Measurements from ENCODE around the gene LPGAT1. TPM values are rescaled to one million over a fixed set of nuclear protein-coding genes. Genes with fewer than 3 reads are reported as not detected.

Gene LPGAT1
- total RNA-seq, 2 donors from 2014 or later: 23.1 to 28.3 TPM

- no peak overlapping the region for H3K27ac Mint-ChIP-seq
- ATAC-seq (replicated peaks in 1 of 2) (peak; percentile 32 to 41), DNase-seq (no peak)
- H3K36me3 Mint-ChIP-seq (ENCODE audit: insufficient read depth in 2 of 2): no peaks in the 10 kb centered on the region
- H3K9me3 Mint-ChIP-seq: no peaks in the 10 kb centered on the region
- peaks cover 34% of the 10 kb centered on the region for H3K4me1 Mint-ChIP-seq (ENCODE audit: low read depth)
- H3K27me3 Mint-ChIP-seq (ENCODE audit: low read depth): no peaks in the 10 kb centered on the region
- peak overlapping the region in 1 of 2 donors; percentile 14 for H3K4me3 Mint-ChIP-seq
Observed at GRCh38 chr1:211842518-211842917, 12.0 kb upstream of the LPGAT1 start.

- H3K4me3 Mint-ChIP-seq: peak overlapping the region; percentile 28 to 37
- H3K4me1 Mint-ChIP-seq (ENCODE audit: low read depth): peaks cover 46% of the 10 kb centered on the region
- H3K9me3 Mint-ChIP-seq: no peaks in the 10 kb centered on the region
- no peaks in the 10 kb centered on the region for H3K27me3 Mint-ChIP-seq (ENCODE audit: low read depth)
- DNase-seq (peak in 1 of 2 donors; percentile 4), ATAC-seq (replicated peaks in 1 of 2) (peak; percentile 41 to 68)
- no peaks in the 10 kb centered on the region for H3K36me3 Mint-ChIP-seq (ENCODE audit: insufficient read depth in 2 of 2)
- peak overlapping the region; percentile 39 for H3K27ac Mint-ChIP-seq
Observed at GRCh38 chr1:211839106-211839505, 8.5 kb upstream of the LPGAT1 start.

GRCh38 chr1:211833174-211833820 lies 2.7 kb upstream of the LPGAT1 start:
- peaks cover 57% of the 10 kb centered on the region for H3K4me1 Mint-ChIP-seq (ENCODE audit: low read depth)
- ATAC-seq (replicated peaks in 1 of 2) (peak; percentile 25 to 33), DNase-seq (peak; percentile 17 to 29)
- peak overlapping the region; percentile 7 for H3K27ac Mint-ChIP-seq
- no peaks in the 10 kb centered on the region for H3K9me3 Mint-ChIP-seq
- H3K36me3 Mint-ChIP-seq (ENCODE audit: insufficient read depth in 2 of 2): peaks cover 3% of the 10 kb centered on the region in 2 donors
- no peaks in the 10 kb centered on the region for H3K27me3 Mint-ChIP-seq (ENCODE audit: low read depth)
- H3K4me3 Mint-ChIP-seq: peak overlapping the region; percentile 52 to 56

DNA sequence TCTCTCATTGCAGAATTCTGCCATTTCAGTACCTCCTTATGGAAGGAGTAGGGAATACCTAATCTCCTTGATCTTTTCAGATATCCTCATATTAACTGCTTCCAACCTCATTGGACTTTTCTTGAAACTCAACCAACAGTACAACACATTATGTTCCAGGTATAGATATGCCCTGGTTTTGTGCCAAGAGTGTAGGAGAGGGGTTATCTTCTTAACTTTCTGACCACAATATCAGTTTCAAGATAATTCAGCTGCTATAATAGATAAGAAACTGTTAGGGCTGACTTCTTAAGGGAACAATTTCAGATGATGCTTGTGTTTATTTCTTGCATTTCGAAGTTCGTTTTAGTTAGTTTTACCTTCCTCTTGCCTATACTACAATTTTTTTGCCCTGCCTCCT lies 2.1 kb upstream of the LPGAT1 start:
- Mint-ChIP-seq H3K27ac (peak overlapping the region; percentile 7), H3K4me3 (peak overlapping the region; percentile 52 to 56), H3K4me1 (ENCODE audit: low read depth) (peaks cover 61% of the 10 kb centered on the region), H3K27me3 (ENCODE audit: low read depth) (no peaks in the 10 kb centered on the region), H3K36me3 (ENCODE audit: insufficient read depth in 2 of 2) (peaks cover 3% of the 10 kb centered on the region in 2 donors), H3K9me3 (no peaks in the 10 kb centered on the region)
- DNase-seq: no peak
- no peak for ATAC-seq (replicated peaks in 1 of 2)

DNA sequence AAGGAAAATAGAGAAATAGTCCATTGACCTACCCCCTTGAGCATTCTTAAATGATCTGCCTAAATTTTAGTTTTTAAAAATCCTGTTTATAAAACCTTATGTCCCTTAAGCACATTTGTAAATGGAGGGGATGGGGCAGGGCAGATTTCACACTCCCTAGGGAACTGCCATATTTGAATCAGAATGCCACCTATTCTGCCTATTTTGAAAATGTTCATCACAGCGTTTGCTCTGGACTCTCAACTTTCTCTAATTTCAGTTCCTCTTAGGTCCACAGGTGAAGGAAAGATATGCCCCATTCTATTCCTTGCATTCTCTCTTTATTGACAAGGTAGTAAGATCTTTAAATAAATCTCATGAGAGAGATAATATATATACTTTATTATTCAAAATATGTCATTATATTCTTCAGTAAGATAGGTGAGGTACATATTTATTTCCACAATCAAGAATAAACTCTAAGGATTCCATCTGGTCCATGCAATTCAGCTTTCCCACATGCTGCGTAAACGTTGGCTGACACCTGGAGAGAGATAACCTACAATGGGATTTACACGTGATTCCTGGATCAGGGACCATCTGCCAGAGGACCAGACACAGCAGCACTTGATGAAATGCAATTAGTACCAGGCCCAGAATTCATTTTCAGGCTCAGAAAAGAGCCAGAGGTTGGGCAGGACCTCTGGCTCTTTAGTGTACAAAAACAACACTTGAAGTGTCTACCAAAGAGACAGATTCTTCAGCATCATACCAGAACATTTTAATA lies 1.2 kb upstream of the LPGAT1 start:
- Mint-ChIP-seq H3K4me1 (ENCODE audit: low read depth) (peaks cover 70% of the 10 kb centered on the region), H3K9me3 (no peaks in the 10 kb centered on the region), H3K36me3 (ENCODE audit: insufficient read depth in 2 of 2) (peaks cover 3% of the 10 kb centered on the region in 2 donors), H3K27me3 (ENCODE audit: low read depth) (no peaks in the 10 kb centered on the region), H3K4me3 (peak overlapping the region; percentile 90 to 95), H3K27ac (no peak overlapping the region)
- no peak for DNase-seq
- no peak for ATAC-seq (replicated peaks in 1 of 2)

- Mint-ChIP-seq H3K36me3 (ENCODE audit: insufficient read depth in 2 of 2) (peaks cover 3 to 7% of the 10 kb centered on the region in 2 donors), H3K27me3 (ENCODE audit: low read depth) (no peaks in the 10 kb centered on the region), H3K4me3 (peak overlapping the region; percentile 89 to 96), H3K4me1 (ENCODE audit: low read depth) (peaks cover 65% of the 10 kb centered on the region), H3K9me3 (no peaks in the 10 kb centered on the region), H3K27ac (peak overlapping the region; percentile 94)
- ATAC-seq (replicated peaks in 1 of 2): peak in 1 of 2 donors; percentile 32
- peak; percentile 35 to 47 for DNase-seq
Observed at GRCh38 chr1:211830055-211830327, 572 bp downstream of the LPGAT1 start.

DNA sequence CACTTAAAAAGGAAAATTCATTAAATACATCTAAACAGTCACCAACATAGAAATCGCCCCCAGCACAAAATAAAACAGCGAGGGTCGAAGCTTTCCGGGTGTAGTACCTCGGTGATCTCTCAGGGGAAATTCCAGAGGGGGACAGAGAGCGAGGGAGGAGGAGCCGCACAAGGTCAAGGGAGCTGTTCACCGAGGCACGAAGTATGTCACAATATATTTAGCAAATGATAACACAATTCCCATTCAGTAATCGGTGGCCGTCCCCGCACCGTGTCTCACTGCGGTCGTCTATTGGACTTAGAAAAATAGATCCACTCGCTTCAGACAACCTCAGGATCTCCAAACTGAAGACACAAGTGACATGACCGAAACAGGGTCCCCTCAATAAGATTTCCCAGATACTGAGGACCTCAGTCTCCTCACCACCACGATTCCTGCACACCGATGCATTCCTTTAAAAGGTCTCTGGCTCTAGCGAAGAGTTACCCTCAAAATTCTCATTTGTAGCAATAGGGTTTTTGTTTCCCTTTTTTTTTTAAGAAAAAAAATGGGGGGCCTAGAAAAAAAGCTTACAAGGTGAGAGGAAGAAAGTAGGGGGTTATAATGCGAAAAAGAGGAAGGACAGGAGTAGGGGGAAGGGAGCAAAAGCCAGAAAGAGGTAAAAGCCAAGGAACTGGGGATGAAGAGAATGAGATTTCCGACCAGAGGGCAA lies 1.1 kb downstream of the LPGAT1 start:
- no peaks in the 10 kb centered on the region for H3K9me3 Mint-ChIP-seq
- ATAC-seq (replicated peaks in 1 of 2) (no peak), DNase-seq (no peak)
- peak overlapping the region; percentile 94 for H3K27ac Mint-ChIP-seq
- H3K36me3 Mint-ChIP-seq (ENCODE audit: insufficient read depth in 2 of 2): peaks cover 3 to 7% of the 10 kb centered on the region in 2 donors
- peak overlapping the region; percentile 89 to 96 for H3K4me3 Mint-ChIP-seq
- no peaks in the 10 kb centered on the region for H3K27me3 Mint-ChIP-seq (ENCODE audit: low read depth)
- peaks cover 62% of the 10 kb centered on the region for H3K4me1 Mint-ChIP-seq (ENCODE audit: low read depth)

DNA sequence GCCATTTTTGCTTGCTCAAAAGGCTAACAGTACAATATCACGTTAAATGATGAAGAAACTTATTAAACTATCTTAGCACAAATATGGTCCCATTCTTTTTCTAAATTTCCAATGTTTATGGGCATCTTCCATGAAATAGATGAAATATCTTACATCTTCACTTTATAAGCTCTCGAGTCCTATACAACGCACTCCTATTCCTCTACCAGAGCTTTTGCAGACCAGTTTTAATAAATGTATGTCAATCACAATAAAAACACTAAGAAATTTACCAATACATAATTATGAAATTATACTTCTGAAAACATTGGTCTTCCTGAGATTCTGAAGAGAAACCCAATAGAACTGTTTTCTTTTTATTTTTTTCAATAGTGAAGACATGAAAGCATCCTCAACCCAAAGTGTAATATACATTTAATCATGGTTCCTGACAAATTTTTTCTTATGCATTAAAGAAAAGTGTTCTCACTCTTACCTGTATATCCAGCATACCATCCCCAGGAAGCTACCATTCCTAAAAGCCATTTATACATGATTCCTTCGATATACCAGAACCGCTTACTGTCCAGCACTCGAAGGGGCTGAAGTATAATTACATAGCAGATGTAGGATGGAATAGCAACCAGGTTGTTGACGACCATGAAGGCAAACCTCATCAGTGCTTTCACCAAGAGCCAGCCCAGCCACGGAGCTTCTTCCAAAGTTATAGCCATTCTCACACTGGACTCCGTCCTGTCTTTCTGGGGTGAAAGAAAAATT lies 1.8 kb downstream of the LPGAT1 start:
- Mint-ChIP-seq H3K36me3 (ENCODE audit: insufficient read depth in 2 of 2) (peaks cover 3 to 7% of the 10 kb centered on the region in 2 donors), H3K27ac (peak overlapping the region; percentile 65), H3K9me3 (no peaks in the 10 kb centered on the region), H3K4me3 (peak overlapping the region; percentile 89 to 96), H3K27me3 (ENCODE audit: low read depth) (no peaks in the 10 kb centered on the region), H3K4me1 (ENCODE audit: low read depth) (peaks cover 55% of the 10 kb centered on the region)
- DNase-seq (no peak), ATAC-seq (replicated peaks in 1 of 2) (no peak)

- H3K27ac Mint-ChIP-seq: no peak overlapping the region
- peaks cover 38% of the 10 kb centered on the region for H3K4me1 Mint-ChIP-seq (ENCODE audit: low read depth)
- H3K27me3 Mint-ChIP-seq (ENCODE audit: low read depth): no peaks in the 10 kb centered on the region
Observed at GRCh38 chr1:211827051-211827450, 3.5 kb downstream of the LPGAT1 start.

DNA sequence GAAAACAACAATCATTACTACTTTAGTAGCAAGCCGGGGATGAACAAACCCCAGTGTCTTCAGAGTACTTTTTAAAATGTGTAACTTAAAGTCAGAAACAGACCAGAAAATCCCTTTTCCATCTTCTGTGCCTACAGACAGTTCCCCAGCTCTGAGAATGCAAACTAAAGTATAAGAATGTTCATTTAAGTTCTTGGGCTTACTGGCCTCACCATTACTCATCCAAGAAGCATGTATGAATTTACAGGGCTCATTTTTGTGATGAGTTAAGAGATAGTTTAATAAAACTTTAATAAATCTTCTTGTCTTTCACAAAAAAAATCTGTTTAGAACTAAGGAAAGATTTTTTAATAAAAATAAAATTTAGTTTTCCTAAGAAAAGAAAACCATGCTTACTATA lies 4.6 kb downstream of the LPGAT1 start:
- H3K4me1 Mint-ChIP-seq (ENCODE audit: low read depth): peaks cover 30% of the 10 kb centered on the region
- H3K27ac Mint-ChIP-seq: no peak overlapping the region
- peaks cover 4 to 7% of the 10 kb centered on the region in 2 donors for H3K36me3 Mint-ChIP-seq (ENCODE audit: insufficient read depth in 2 of 2)
- DNase-seq (no peak), ATAC-seq (replicated peaks in 1 of 2) (no peak)
- no peak overlapping the region for H3K4me3 Mint-ChIP-seq
- no peaks in the 10 kb centered on the region for H3K9me3 Mint-ChIP-seq
- H3K27me3 Mint-ChIP-seq (ENCODE audit: low read depth): no peaks in the 10 kb centered on the region

More at GRCh38 chr1:211827051-211827450, 3.5 kb downstream of the LPGAT1 start:
- DNase-seq: no peak
- ATAC-seq (replicated peaks in 1 of 2): no peak
- Mint-ChIP-seq H3K4me3 (peak overlapping the region in 1 of 2 donors; percentile 10), H3K36me3 (ENCODE audit: insufficient read depth in 2 of 2) (peaks cover 3 to 7% of the 10 kb centered on the region in 2 donors), H3K9me3 (no peaks in the 10 kb centered on the region)

DNA sequence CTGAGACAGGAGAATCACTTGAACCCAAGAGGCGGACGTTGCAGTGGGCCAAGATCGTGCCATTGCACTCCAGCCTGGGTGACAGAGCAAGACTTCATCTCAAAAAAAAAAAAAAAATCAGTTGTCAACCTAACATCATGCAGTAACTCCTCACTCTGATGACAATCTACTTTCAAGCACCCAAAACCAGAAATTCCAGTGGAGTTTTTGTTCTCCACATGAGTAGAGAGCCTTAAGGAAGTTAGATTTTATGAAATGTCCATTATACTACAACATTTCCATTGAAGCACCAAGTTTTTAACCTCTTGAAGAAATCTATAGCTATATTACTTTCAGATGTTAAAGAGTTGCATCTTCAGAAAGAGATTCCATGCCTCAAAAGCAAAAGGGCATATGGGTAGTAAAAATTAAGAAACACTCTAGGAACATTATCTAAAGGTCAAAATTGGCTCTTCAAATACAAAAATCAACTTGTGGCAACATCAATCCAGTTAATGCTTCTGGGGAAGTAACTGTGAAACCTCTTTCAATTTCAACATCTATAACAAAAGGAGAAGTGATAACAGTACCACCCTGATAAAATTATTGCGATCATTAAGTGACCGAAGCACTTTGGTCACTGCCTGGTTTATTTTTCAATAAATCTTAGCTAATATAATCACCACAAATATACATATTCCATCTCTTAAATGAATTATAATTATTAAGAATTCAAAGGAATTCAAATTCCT lies 7.7 kb downstream of the LPGAT1 start:
- Mint-ChIP-seq H3K27me3 (ENCODE audit: low read depth) (no peaks in the 10 kb centered on the region), H3K4me3 (no peak overlapping the region), H3K27ac (no peak overlapping the region), H3K36me3 (ENCODE audit: insufficient read depth in 2 of 2) (peaks cover 2 to 7% of the 10 kb centered on the region in 2 donors), H3K9me3 (no peaks in the 10 kb centered on the region), H3K4me1 (ENCODE audit: low read depth) (peaks cover 10% of the 10 kb centered on the region)
- ATAC-seq (replicated peaks in 1 of 2) (no peak), DNase-seq (no peak)

- no peaks in the 10 kb centered on the region for H3K27me3 Mint-ChIP-seq (ENCODE audit: low read depth)
- no peak overlapping the region for H3K27ac Mint-ChIP-seq
- ATAC-seq (replicated peaks in 1 of 2) (no peak), DNase-seq (no peak)
- no peaks in the 10 kb centered on the region for H3K4me1 Mint-ChIP-seq (ENCODE audit: low read depth)
- no peak overlapping the region for H3K4me3 Mint-ChIP-seq
- H3K36me3 Mint-ChIP-seq (ENCODE audit: insufficient read depth in 2 of 2): peaks cover 1 to 2% of the 10 kb centered on the region in 2 donors
- H3K9me3 Mint-ChIP-seq: no peaks in the 10 kb centered on the region
Observed at GRCh38 chr1:211816586-211816985, 14.0 kb downstream of the LPGAT1 start.

All from activated T-cell treated with anti-CD3 and anti-CD28 coated beads, Interleukin-2, amount 50 U/mL, for 72 hours (primary cell).